Stimulated activated naive CD8-positive, alpha-beta T cell treated with anti-CD3 and anti-CD28 coated beads, Interleukin-15, Interleukin-2, amounts not matched to agents 100 ng/mL and 50 ng/mL, for 24 hours (primary cell): Measurements from ENCODE around the gene UBE2I.
A peak's percentile ranks its signal among the peaks of the same experiment; 100 is the strongest.
"Not testable (repeated sequence)": the region's sequence is repeated elsewhere in the genome, so short reads cannot be mapped to it uniquely, and the experiment has no call there.

Experiments used
- H3K27ac Mint-ChIP-seq: one replicate; pipeline ENCODE4 v1.8.0; 2021; ENCODE audit warnings: mild to moderate bottlenecking, mixed read lengths
- H3K27me3 Mint-ChIP-seq: one replicate; pipeline ENCODE4 v1.8.0; 2021; ENCODE audit warnings: mixed read lengths
- H3K36me3 Mint-ChIP-seq: one replicate; pipeline ENCODE4 v1.8.0; 2021; ENCODE audit warnings: low read depth, mixed read lengths
- H3K4me1 Mint-ChIP-seq: one replicate; pipeline ENCODE4 v1.8.0; 2021; ENCODE audit warnings: low read depth, mixed read lengths
- H3K4me3 Mint-ChIP-seq: one replicate; pipeline ENCODE4 v1.8.0; 2021; ENCODE audit warnings: mild to moderate bottlenecking, mixed read lengths
- H3K9me3 Mint-ChIP-seq: one replicate; pipeline ENCODE4 v1.8.0; 2021; ENCODE audit warnings: mixed read lengths

Gene UBE2I

GRCh38 chr16:1308977-1309885, at the start of gene UBE2I:
TSS of gene UBE2I (plus strand) at chr16:1309636. CDS start at chr16:1314031, 4,395 bp downstream.
- H3K27ac Mint-ChIP-seq: peak within 1 kb of the TSS; percentile 99
- peak within 1 kb of the TSS; percentile 99 for H3K4me3 Mint-ChIP-seq
- no peaks in the 10 kb centered on the region for H3K9me3 Mint-ChIP-seq
- no peaks in the 10 kb centered on the region for H3K27me3 Mint-ChIP-seq
- H3K4me1 Mint-ChIP-seq: peaks cover 54% of the 10 kb centered on the region
- H3K36me3 Mint-ChIP-seq: peaks cover 17% of the 10 kb centered on the region

- H3K27me3 Mint-ChIP-seq: peaks cover 22% of the 10 kb centered on the region
- no peak overlapping the region for H3K4me3 Mint-ChIP-seq
- no peak overlapping the region for H3K27ac Mint-ChIP-seq
- peaks cover 6% of the 10 kb centered on the region for H3K9me3 Mint-ChIP-seq
- H3K4me1 Mint-ChIP-seq: peaks cover 5% of the 10 kb centered on the region
- no peaks in the 10 kb centered on the region for H3K36me3 Mint-ChIP-seq
Observed at GRCh38 chr16:1259760-1260068, 49.7 kb upstream of the UBE2I start.

- H3K27ac Mint-ChIP-seq: no peak overlapping the region
- peaks cover 22% of the 10 kb centered on the region for H3K27me3 Mint-ChIP-seq
- H3K36me3 Mint-ChIP-seq: no peaks in the 10 kb centered on the region
- peaks cover 5% of the 10 kb centered on the region for H3K4me1 Mint-ChIP-seq
- peaks cover 9% of the 10 kb centered on the region for H3K9me3 Mint-ChIP-seq
- H3K4me3 Mint-ChIP-seq: no peak overlapping the region
Observed at GRCh38 chr16:1260101-1260680, 49.2 kb upstream of the UBE2I start.

- H3K4me1 Mint-ChIP-seq: peaks cover 5% of the 10 kb centered on the region
- peaks cover 9% of the 10 kb centered on the region for H3K9me3 Mint-ChIP-seq
- peaks cover 22% of the 10 kb centered on the region for H3K27me3 Mint-ChIP-seq
- H3K36me3 Mint-ChIP-seq: no peaks in the 10 kb centered on the region
- no peak overlapping the region for H3K4me3 Mint-ChIP-seq
- H3K27ac Mint-ChIP-seq: no peak overlapping the region
Observed at GRCh38 chr16:1261131-1261892, 48.1 kb upstream of the UBE2I start.

GRCh38 chr16:1262210-1262845, 47.1 kb upstream of the UBE2I start:
- peaks cover 19% of the 10 kb centered on the region for H3K27me3 Mint-ChIP-seq
- no peak overlapping the region for H3K4me3 Mint-ChIP-seq
- H3K27ac Mint-ChIP-seq: no peak overlapping the region
- H3K4me1 Mint-ChIP-seq: peaks cover 5% of the 10 kb centered on the region
- H3K36me3 Mint-ChIP-seq: no peaks in the 10 kb centered on the region
- H3K9me3 Mint-ChIP-seq: peaks cover 9% of the 10 kb centered on the region

- no peaks in the 10 kb centered on the region for H3K36me3 Mint-ChIP-seq
- H3K27me3 Mint-ChIP-seq: peaks cover 18% of the 10 kb centered on the region
- H3K27ac Mint-ChIP-seq: no peak overlapping the region
- no peak overlapping the region for H3K4me3 Mint-ChIP-seq
- peaks cover 5% of the 10 kb centered on the region for H3K4me1 Mint-ChIP-seq
- H3K9me3 Mint-ChIP-seq: peaks cover 9% of the 10 kb centered on the region
Observed at GRCh38 chr16:1262846-1263221, 46.6 kb upstream of the UBE2I start.

GRCh38 chr16:1263591-1264344, 45.7 kb upstream of the UBE2I start:
- H3K4me1 Mint-ChIP-seq: peaks cover 5% of the 10 kb centered on the region
- no peak overlapping the region for H3K4me3 Mint-ChIP-seq
- H3K27me3 Mint-ChIP-seq: peaks cover 18% of the 10 kb centered on the region
- H3K9me3 Mint-ChIP-seq: peaks cover 9% of the 10 kb centered on the region
- no peaks in the 10 kb centered on the region for H3K36me3 Mint-ChIP-seq
- H3K27ac Mint-ChIP-seq: no peak overlapping the region

- no peaks in the 10 kb centered on the region for H3K4me1 Mint-ChIP-seq
Observed at GRCh38 chr16:1264345-1265089, 44.9 kb upstream of the UBE2I start.

GRCh38 chr16:1265090-1265630, 44.3 kb upstream of the UBE2I start:
- Mint-ChIP-seq H3K4me1 (no peaks in the 10 kb centered on the region), H3K27me3 (peaks cover 14% of the 10 kb centered on the region), H3K4me3 (no peak overlapping the region), H3K36me3 (no peaks in the 10 kb centered on the region), H3K9me3 (peaks cover 9% of the 10 kb centered on the region), H3K27ac (no peak overlapping the region)

More at GRCh38 chr16:1264345-1265089, 44.9 kb upstream of the UBE2I start:
- Mint-ChIP-seq H3K9me3 (peaks cover 9% of the 10 kb centered on the region), H3K27ac (no peak overlapping the region), H3K4me3 (no peak overlapping the region), H3K36me3 (no peaks in the 10 kb centered on the region), H3K27me3 (peaks cover 14% of the 10 kb centered on the region)

GRCh38 chr16:1265826-1266225, 43.6 kb upstream of the UBE2I start:
- Mint-ChIP-seq H3K4me1 (no peaks in the 10 kb centered on the region), H3K27ac (no peak overlapping the region), H3K4me3 (no peak overlapping the region), H3K9me3 (peaks cover 9% of the 10 kb centered on the region), H3K27me3 (peaks cover 8% of the 10 kb centered on the region), H3K36me3 (no peaks in the 10 kb centered on the region)

- not testable (repeated sequence) for H3K4me1 Mint-ChIP-seq, H3K36me3 Mint-ChIP-seq, H3K9me3 Mint-ChIP-seq, H3K27ac Mint-ChIP-seq, H3K4me3 Mint-ChIP-seq, H3K27me3 Mint-ChIP-seq
Observed at GRCh38 chr16:1269418-1269817, 40.0 kb upstream of the UBE2I start.

GRCh38 chr16:1271380-1271723, 38.1 kb upstream of the UBE2I start:
- no peaks in the 10 kb centered on the region for H3K36me3 Mint-ChIP-seq
- no peaks in the 10 kb centered on the region for H3K4me1 Mint-ChIP-seq
- H3K9me3 Mint-ChIP-seq: no peaks in the 10 kb centered on the region
- peaks cover 12% of the 10 kb centered on the region for H3K27me3 Mint-ChIP-seq
- no peak overlapping the region for H3K4me3 Mint-ChIP-seq
- no peak overlapping the region for H3K27ac Mint-ChIP-seq

- H3K36me3 Mint-ChIP-seq, H3K9me3 Mint-ChIP-seq, H3K27ac Mint-ChIP-seq, H3K4me3 Mint-ChIP-seq, H3K4me1 Mint-ChIP-seq: not testable (repeated sequence)
- H3K27me3 Mint-ChIP-seq: peaks cover 12% of the 10 kb centered on the region
Observed at GRCh38 chr16:1271724-1272413, 37.6 kb upstream of the UBE2I start.
